Esophagus squamous epithelium (tissue), 5 donors: ENCODE results near the gene DHRS2. TPM values are rescaled to one million over a fixed set of nuclear protein-coding genes. Genes with fewer than 3 reads are reported as not detected.

Experiments used
- DNase-seq: peaks from one replicate; lab custom pipeline; 2025; lab: John Stamatoyannopoulos, UW
- H3K27ac ChIP-seq, 4 donors: fragments of 200-600 bp; sonication (generic); one replicate each; pipeline ENCODE4 v1.5.1; 2016 to 2019; ENCODE audit warnings: mild to moderate bottlenecking in 1 of 4
- H3K27me3 ChIP-seq, 4 donors: fragments of 200-600 bp; sonication (generic); 1 replicate in 3 of 4; 2 replicates in 1 of 4; pipeline versions ENCODE4 v1.5.1 to v1.6.0; 2017 to 2021; ENCODE audit warnings: antibody characterized with exemption in 1 of 4
- H3K36me3 ChIP-seq, 3 donors: fragments of 200-600 bp; sonication (generic); one replicate each; pipeline ENCODE4 v1.5.1; 2016 to 2019
- H3K4me1 ChIP-seq, 3 donors: fragments of 200-600 bp; sonication (generic); one replicate each; pipeline ENCODE4 v1.5.1; 2017 to 2019
- H3K4me3 ChIP-seq, 4 donors: fragments of 200-600 bp; sonication (generic); 1 replicate in 3 of 4; 2 replicates in 1 of 4; pipeline ENCODE4 v1.5.1; 2016 to 2019; ENCODE audit warnings: mild to moderate bottlenecking in 2 of 4, moderate library complexity in 1 of 4
- H3K9me3 ChIP-seq, 3 donors: fragments of 200-600 bp; sonication (generic); one replicate each; pipeline ENCODE4 v1.5.1; 2016 to 2019
- POLR2A ChIP-seq, 4 donors: fragments of 450-650 bp; IDR thresholded peaks; one replicate each; pipeline ENCODE4 v1.6.1; 2017; ENCODE audit warnings: antibody characterized with exemption in 4 of 4, mild to moderate bottlenecking in 4 of 4, moderate library complexity in 3 of 4
- WGBS, 2 donors: methylation state at CpG; one replicate each; pipeline ENCODE4 v1.1.5; 2018; 5-methylcytosine and 5-hydroxymethylcytosine counted together
- intact Hi-C: fragments of 100-400 bp; cut with DNase I; formaldehyde crosslinking; loops from one replicate; pipeline ENCODE4 v1.15.0; 2022
- total RNA-seq, 4 donors: library from RNA; depleted of rRNA; stranded (reverse); fragments of >200 nt; gene quantifications; one replicate each; pipeline ENCODE4 v1.1.0, GENCODE V29; 2016
- TF ChIP-seq, protein P1 (sequence below), 6 experiments: fragments of 450-650 bp in 4 of 6; fragments of 200-600 bp in 2 of 6; sonication (generic) in 2 of 6; IDR thresholded peaks; one replicate each; pipeline ENCODE4 v1.5.1; 2016 to 2019; ENCODE audit warnings: antibody characterized with exemption in 6 of 6, mild to moderate bottlenecking in 4 of 6, moderate library complexity in 4 of 6
- donor health status: DM: yes; HTN: yes; CAD: no.

Gene DHRS2
- total RNA-seq, 4 donors from 2014 or later: 0.19 to 0.31 TPM; not detected in 2

- no peak for TF ChIP-seq POLR2A (IDR thresholded peaks at IDR 0.05)
- TF ChIP-seq, protein P1, sequence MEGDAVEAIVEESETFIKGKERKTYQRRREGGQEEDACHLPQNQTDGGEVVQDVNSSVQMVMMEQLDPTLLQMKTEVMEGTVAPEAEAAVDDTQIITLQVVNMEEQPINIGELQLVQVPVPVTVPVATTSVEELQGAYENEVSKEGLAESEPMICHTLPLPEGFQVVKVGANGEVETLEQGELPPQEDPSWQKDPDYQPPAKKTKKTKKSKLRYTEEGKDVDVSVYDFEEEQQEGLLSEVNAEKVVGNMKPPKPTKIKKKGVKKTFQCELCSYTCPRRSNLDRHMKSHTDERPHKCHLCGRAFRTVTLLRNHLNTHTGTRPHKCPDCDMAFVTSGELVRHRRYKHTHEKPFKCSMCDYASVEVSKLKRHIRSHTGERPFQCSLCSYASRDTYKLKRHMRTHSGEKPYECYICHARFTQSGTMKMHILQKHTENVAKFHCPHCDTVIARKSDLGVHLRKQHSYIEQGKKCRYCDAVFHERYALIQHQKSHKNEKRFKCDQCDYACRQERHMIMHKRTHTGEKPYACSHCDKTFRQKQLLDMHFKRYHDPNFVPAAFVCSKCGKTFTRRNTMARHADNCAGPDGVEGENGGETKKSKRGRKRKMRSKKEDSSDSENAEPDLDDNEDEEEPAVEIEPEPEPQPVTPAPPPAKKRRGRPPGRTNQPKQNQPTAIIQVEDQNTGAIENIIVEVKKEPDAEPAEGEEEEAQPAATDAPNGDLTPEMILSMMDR (IDR thresholded peaks at IDR 0.05): no peak
- intact Hi-C loops: no loop called here
- peaks cover 0 to 21% (median 10%) of the 10 kb centered on the region in 3 donors for H3K9me3 ChIP-seq
- DNase-seq: no peak
- H3K4me1 ChIP-seq: no peaks in the 10 kb centered on the region
- no peaks in the 10 kb centered on the region for H3K36me3 ChIP-seq
- WGBS, 2 donors: 88% methylated on average over 4 of the region's 4 CpGs
- peaks cover 0 to 9% (median 0%) of the 10 kb centered on the region in 4 donors for H3K27me3 ChIP-seq
- H3K27ac ChIP-seq: no peak overlapping the region
- no peak overlapping the region for H3K4me3 ChIP-seq
These were observed 13.2 kb upstream of the DHRS2 start for GRCh38 chr14:23622990-23623389.

DNA sequence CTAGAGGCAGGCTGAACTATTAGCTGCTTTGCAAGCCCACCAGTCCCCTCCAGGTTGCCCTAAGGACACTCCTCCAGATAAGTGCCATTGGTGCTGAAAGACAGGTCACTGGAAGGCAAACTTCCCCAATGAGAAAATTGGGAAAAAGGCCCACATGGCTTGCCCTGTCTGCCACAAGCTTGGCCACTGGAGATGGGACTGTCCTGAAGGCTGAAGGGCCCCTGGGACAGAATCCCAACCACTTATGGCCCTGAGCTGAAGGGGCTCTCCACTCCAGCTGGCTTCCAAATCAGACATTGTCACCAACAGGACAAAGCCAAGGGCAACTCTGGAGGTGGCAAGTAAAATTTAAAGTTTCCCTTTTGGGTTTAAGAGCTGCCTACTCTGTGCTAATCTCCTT is 12.2 kb upstream of the DHRS2 start:
- no peak for TF ChIP-seq POLR2A (IDR thresholded peaks at IDR 0.05)
- TF ChIP-seq, protein P1 (IDR thresholded peaks at IDR 0.05): no peak
- DNase-seq: no peak
- Histone ChIP-seq H3K27ac (no peak overlapping the region), H3K4me3 (no peak overlapping the region), H3K36me3 (no peaks in the 10 kb centered on the region), H3K4me1 (no peaks in the 10 kb centered on the region), H3K9me3 (peaks cover 0 to 21% (median 10%) of the 10 kb centered on the region in 3 donors), H3K27me3 (peaks cover 0 to 9% (median 0%) of the 10 kb centered on the region in 4 donors)
- intact Hi-C loops: no loop called here

- H3K9me3 ChIP-seq: peaks cover 0 to 21% (median 10%) of the 10 kb centered on the region in 3 donors
- 89 to 90% methylated on average over 3 of the region's 3 CpGs for WGBS, 2 donors
- no peak for DNase-seq
- H3K27me3 ChIP-seq: peaks cover 0 to 9% (median 0%) of the 10 kb centered on the region in 4 donors
- H3K4me3 ChIP-seq: no peak overlapping the region
- intact Hi-C loops: no loop called here
- no peaks in the 10 kb centered on the region for H3K36me3 ChIP-seq
- H3K4me1 ChIP-seq: no peaks in the 10 kb centered on the region
- TF ChIP-seq, protein P1 (IDR thresholded peaks at IDR 0.05): no peak
- no peak for TF ChIP-seq POLR2A (IDR thresholded peaks at IDR 0.05)
- no peak overlapping the region for H3K27ac ChIP-seq
These were observed 11.2 kb upstream of the DHRS2 start for GRCh38 chr14:23624830-23625404.

- no peak for TF ChIP-seq POLR2A (IDR thresholded peaks at IDR 0.05)
- TF ChIP-seq, protein P1 (IDR thresholded peaks at IDR 0.05): no peak
- intact Hi-C loops: no loop called here
- Histone ChIP-seq H3K4me3 (no peak overlapping the region), H3K27ac (no peak overlapping the region), H3K27me3 (peaks cover 0 to 7% (median 0%) of the 10 kb centered on the region in 4 donors), H3K36me3 (no peaks in the 10 kb centered on the region), H3K9me3 (peaks cover 0 to 21% (median 10%) of the 10 kb centered on the region in 3 donors), H3K4me1 (peaks cover 0 to 9% (median 5%) of the 10 kb centered on the region in 3 donors)
- DNase-seq: no peak
These were observed 9.2 kb upstream of the DHRS2 start for GRCh38 chr14:23626946-23627345.

DNA sequence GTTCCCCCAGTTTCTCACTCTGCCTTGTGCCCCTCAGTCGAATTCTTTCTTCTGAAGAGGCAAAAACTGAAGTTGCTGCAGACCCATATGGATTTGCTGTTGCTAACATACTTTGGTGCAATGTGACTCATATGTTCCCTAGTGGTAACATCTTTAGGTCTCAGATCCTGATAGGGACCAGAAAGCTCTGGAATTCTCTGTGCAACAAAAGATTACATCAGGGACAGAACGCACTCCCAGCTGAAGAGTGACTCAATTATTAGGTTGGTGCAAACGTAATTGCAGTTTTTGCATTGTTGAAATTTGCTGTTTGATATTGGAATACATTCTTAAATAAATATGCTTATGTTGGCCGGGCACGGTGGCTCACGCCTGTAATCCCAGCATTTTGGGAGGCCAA is 8.2 kb upstream of the DHRS2 start:
- DNase-seq: no peak
- WGBS, 2 donors: 78 to 88% methylated on average over 6 of the region's 6 CpGs
- Histone ChIP-seq H3K4me1 (peaks cover 0 to 14% (median 5%) of the 10 kb centered on the region in 3 donors), H3K9me3 (peaks cover 0 to 21% (median 10%) of the 10 kb centered on the region in 3 donors), H3K36me3 (no peaks in the 10 kb centered on the region), H3K27me3 (no peaks in the 10 kb centered on the region), H3K4me3 (no peak overlapping the region), H3K27ac (no peak overlapping the region)
- intact Hi-C loops: no loop called here
- TF ChIP-seq, protein P1 (IDR thresholded peaks at IDR 0.05): no peak
- TF ChIP-seq POLR2A (IDR thresholded peaks at IDR 0.05): no peak
